GM18502 (cell line): ENCODE results near the gene CARS1.

ENCODE experiments used
- ATAC-seq: cut with Tn5 transposase; IDR thresholded peaks from one replicate; pipeline ENCODE4 v1.9.1; 2021; ENCODE audit warnings: mild to moderate bottlenecking; ENCODE audit not compliant: unreplicated experiment, poor library complexity

The CARS1 gene

GRCh38 chr11:3057069-3057963 lies at the start of gene CARS1:
TSS of gene CARS1 (minus strand) at chr11:3057423. CDS start at chr11:3057367, 56 bp downstream.
- ATAC-seq = peak; percentile 96

GRCh38 chr11:3105791-3106735 lies 48.8 kb upstream of the CARS1 start:
- ATAC-seq = no peak

GRCh38 chr11:3104961-3105790 lies 48.0 kb upstream of the CARS1 start:
- ATAC-seq = no peak

GRCh38 chr11:3104051-3104714 lies 47.0 kb upstream of the CARS1 start:
- no peak for ATAC-seq

GRCh38 chr11:3103076-3103475 lies 45.9 kb upstream of the CARS1 start:
- no peak for ATAC-seq

GRCh38 chr11:3102641-3102921 lies 45.4 kb upstream of the CARS1 start:
- no peak for ATAC-seq

- no peak for ATAC-seq
These were observed 44.9 kb upstream of the CARS1 start for GRCh38 chr11:3101921-3102640.

GRCh38 chr11:3099178-3099577 lies 42.0 kb upstream of the CARS1 start:
- ATAC-seq = no peak

- ATAC-seq = no peak
These were observed 39.8 kb upstream of the CARS1 start for GRCh38 chr11:3096909-3097530.

GRCh38 chr11:3095712-3096361 lies 38.6 kb upstream of the CARS1 start:
- ATAC-seq = no peak

GRCh38 chr11:3094223-3094824 lies 37.1 kb upstream of the CARS1 start:
- no peak for ATAC-seq

GRCh38 chr11:3093281-3094191 lies 36.3 kb upstream of the CARS1 start:
- no peak for ATAC-seq

- ATAC-seq = no peak
These were observed 35.4 kb upstream of the CARS1 start for GRCh38 chr11:3092603-3093141.

- ATAC-seq = peak; percentile 71
These were observed 34.8 kb upstream of the CARS1 start for GRCh38 chr11:3091846-3092602.

- ATAC-seq = no peak
These were observed 34.0 kb upstream of the CARS1 start for GRCh38 chr11:3091081-3091845.
